ENCODE results near the gene CRIP2. TPM values are rescaled to one million over a fixed set of nuclear protein-coding genes. Genes with fewer than 3 reads are reported as not detected.

Gene CRIP2
- total RNA-seq, 1 donor from 2014 or later: 38.3 TPM

DNA sequence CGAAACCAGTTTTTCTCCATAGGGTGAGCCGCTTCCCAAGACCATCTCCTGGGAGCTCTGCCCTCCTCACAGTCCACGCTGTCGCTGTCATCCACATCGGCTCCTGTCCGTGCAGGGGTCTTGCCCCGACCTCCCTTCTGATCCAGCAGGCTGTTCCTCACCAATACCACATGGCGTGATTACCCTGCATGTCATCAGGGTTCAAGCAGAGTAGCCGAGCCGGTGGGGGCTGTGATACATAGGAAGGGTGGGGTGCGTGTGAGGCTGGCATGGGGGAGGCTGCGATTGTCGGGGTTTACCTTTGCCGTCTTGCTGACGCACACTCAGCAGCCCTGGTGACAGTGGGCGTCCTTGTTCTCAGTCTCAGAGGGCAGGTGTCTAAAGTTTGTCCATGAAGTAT, 33.4 kb downstream of the CRIP2 start:
- Mint-ChIP-seq H3K27me3 (ENCODE audit: low read depth) (peaks cover 46% of the 10 kb centered on the region), H3K9me3 (no peaks in the 10 kb centered on the region), H3K27ac (ENCODE audit: unreplicated experiment) (no peak overlapping the region), H3K4me3 (no peak overlapping the region), H3K4me1 (peaks cover 8% of the 10 kb centered on the region), H3K36me3 (ENCODE audit: low read depth) (no peaks in the 10 kb centered on the region)
- no peak for TF ChIP-seq CTCF (conservative IDR thresholded peaks at IDR 0.05)
- DNase-seq (ENCODE audit: low read depth, low spot score): no peak

DNA sequence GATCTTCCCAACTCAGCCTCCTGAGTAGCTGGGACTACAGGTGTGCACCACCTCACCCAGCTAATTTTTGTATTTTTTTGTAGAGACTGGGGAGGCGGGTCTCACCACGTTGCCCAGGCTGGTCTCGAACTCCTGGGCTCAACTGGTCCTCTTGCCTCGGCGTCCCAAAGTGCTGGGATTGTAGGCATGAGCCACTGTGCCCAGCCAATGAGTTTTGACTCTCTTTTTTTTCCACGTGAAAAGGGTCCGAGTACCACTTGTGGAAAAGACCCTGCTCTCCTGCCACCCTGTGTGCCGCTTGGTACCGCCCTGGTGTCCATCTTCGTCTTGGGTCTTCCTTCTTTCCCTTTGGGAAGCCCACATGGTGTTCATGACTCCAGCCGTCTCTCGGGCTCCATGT, 34.0 kb downstream of the CRIP2 start:
- DNase-seq (ENCODE audit: low read depth, low spot score): no peak
- Mint-ChIP-seq H3K27ac (ENCODE audit: unreplicated experiment) (no peak overlapping the region), H3K27me3 (ENCODE audit: low read depth) (peaks cover 46% of the 10 kb centered on the region), H3K9me3 (no peaks in the 10 kb centered on the region), H3K4me1 (peaks cover 4% of the 10 kb centered on the region), H3K36me3 (ENCODE audit: low read depth) (no peaks in the 10 kb centered on the region), H3K4me3 (no peak overlapping the region)
- no peak for TF ChIP-seq CTCF (conservative IDR thresholded peaks at IDR 0.05)

DNA sequence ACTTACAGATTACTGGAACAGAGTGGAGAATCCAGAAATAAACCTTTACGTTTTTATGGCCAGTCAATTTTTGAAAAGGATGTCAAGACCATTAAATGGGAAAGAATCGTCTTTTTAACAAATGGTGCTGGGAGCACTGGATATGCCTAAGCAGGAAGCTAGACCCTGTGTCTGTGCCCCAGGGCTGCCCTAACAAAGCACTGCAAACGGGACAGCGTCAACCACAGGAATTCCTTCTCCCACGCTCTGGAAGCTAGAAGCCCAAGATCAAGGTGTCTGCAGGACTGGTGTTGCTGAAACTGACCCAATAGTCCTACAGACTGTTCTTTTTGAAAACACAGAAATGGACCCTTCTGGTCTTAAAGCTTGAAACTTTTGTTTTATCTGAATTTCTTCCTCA, 42.5 kb downstream of the CRIP2 start:
- no peaks in the 10 kb centered on the region for H3K4me1 Mint-ChIP-seq
- no peak for DNase-seq (ENCODE audit: low read depth, low spot score)
- H3K27ac Mint-ChIP-seq (ENCODE audit: unreplicated experiment): no peak overlapping the region
- H3K27me3 Mint-ChIP-seq (ENCODE audit: low read depth): peaks cover 58% of the 10 kb centered on the region
- H3K4me3 Mint-ChIP-seq: no peak overlapping the region
- TF ChIP-seq CTCF (conservative IDR thresholded peaks at IDR 0.05): no peak
- no peaks in the 10 kb centered on the region for H3K36me3 Mint-ChIP-seq (ENCODE audit: low read depth)
- peaks cover 10% of the 10 kb centered on the region for H3K9me3 Mint-ChIP-seq

DNA sequence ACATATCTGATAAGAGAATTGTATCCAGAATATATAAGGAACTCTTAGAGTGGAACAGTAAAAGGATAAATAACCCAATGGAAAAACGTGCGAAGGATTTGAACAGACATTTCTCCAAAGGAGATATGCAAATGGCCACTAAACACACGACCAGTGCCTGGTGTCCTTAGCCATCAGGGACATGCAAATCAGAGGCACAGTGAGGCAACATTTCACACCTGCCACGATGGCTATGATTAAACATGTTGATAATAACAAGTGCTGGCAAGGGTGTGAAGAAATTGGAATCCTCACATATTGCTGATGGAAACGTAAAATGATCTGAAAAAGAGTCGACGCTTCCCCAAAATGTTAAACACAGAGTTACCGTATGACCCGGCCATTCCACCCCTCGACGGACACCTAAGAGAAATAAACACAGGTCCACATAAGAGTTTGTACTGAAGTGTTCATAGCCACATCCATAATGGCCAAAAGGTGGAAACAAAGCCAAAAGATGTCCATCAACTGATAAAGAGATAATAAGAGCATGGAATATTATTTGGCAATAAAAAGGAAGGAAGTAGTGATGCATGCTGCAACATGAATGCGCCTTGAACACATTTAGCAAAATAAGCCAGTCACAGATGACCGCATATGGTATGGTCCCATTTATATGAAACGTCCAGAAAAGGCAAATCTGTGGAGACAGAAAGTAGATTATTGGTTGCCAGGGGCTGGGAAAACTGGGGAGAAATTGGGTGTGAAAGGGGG, 45.5 kb downstream of the CRIP2 start:
- Mint-ChIP-seq H3K27ac (ENCODE audit: unreplicated experiment) (no peak overlapping the region), H3K4me3 (no peak overlapping the region), H3K9me3 (peaks cover 7% of the 10 kb centered on the region), H3K36me3 (ENCODE audit: low read depth) (no peaks in the 10 kb centered on the region), H3K27me3 (ENCODE audit: low read depth) (peaks cover 63% of the 10 kb centered on the region), H3K4me1 (no peaks in the 10 kb centered on the region)
- no peak for DNase-seq (ENCODE audit: low read depth, low spot score)
- no peak for TF ChIP-seq CTCF (conservative IDR thresholded peaks at IDR 0.05)

GRCh38 chr14:105525326-105525725, 50.7 kb downstream of the CRIP2 start:
- H3K9me3 Mint-ChIP-seq: no peaks in the 10 kb centered on the region
- peak overlapping the region; percentile 80 for H3K4me3 Mint-ChIP-seq
- no peak for TF ChIP-seq CTCF (conservative IDR thresholded peaks at IDR 0.05)
- H3K27ac Mint-ChIP-seq (ENCODE audit: unreplicated experiment): no peak overlapping the region
- H3K27me3 Mint-ChIP-seq (ENCODE audit: low read depth): peaks cover 34% of the 10 kb centered on the region
- no peaks in the 10 kb centered on the region for H3K36me3 Mint-ChIP-seq (ENCODE audit: low read depth)
- DNase-seq (ENCODE audit: low read depth, low spot score): no peak
- H3K4me1 Mint-ChIP-seq: no peaks in the 10 kb centered on the region
